HG03469 (cell line): ENCODE data around the gene TUBA4A.

ENCODE experiments used
- ATAC-seq: cut with Tn5 transposase; IDR thresholded peaks from one replicate; pipeline ENCODE4 v1.9.1; 2021; ENCODE audit warnings: mild to moderate bottlenecking, moderate library complexity, moderate number of reproducible peaks; ENCODE audit not compliant: unreplicated experiment

TUBA4A gene

GRCh38 chr2:219244789-219245147 is 8.9 kb downstream of the TUBA4A start:
- ATAC-seq = no peak

DNA sequence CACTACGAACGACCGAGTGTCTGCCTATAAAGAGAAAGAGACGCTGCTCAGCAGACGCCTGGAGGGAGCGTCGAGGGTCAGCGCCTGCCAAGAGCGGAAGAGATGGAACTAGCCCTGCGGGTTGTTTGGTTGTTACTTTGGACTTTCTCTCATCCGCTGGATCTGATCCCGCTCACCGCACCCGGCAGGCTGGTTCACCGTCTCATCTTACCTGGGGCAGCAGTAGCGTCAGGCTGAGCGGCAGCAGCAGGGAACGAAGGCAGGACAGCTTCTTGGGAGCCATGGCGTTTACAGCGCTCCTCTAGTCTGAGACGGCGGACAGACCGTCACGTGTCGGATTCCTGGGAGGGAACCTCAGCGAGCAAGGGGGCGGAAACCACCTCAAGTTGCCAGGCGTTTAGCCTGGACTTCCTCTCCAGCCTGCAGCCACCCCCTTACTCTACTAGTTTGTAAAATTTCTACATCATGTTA is 10.4 kb downstream of the TUBA4A start:
- no peak for ATAC-seq

GRCh38 chr2:219234331-219234730 is 19.4 kb downstream of the TUBA4A start:
- no peak for ATAC-seq

- ATAC-seq = no peak
These were observed 23.6 kb downstream of the TUBA4A start for GRCh38 chr2:219230059-219230540.

DNA sequence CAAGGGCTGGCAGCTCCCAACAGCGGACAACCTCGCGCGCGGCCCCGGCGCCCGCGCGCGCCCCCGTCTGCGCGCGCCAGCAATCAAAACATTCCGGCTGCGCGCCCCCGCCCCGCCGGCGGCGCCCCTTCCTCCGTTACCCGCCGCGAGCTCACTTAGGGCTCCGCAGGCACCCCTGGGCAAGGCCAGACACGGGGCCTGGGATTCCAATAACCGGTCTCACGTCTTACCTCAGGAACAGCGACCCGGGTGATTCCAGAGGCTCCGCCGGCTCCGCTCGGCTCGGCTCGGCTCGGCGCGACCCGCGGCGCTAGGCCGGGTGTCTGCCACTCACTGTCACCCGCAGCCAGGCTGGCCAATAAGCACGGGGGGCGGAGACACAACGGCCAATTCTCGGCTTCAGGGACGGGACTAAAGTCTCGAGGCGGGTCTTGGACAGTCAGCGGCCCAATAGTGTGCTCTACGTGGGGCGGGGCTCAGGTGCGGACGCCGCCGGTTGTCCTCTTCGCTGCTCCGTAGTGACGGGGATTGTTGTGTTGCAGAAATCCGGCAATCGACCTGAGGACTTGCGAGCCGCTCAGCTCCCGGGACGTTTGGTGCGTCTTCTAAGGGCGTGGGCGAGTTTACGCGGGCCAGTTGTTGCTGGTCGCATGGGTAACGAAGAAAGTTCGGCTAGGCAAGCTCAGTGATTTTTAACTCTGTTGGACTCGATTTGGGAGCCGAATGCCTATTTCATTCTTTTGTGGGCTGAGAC is 24.2 kb downstream of the TUBA4A start, which contains the start of the genes ANKZF1 and ATG9A:
Gene ANKZF1 (plus strand): TSS at position 502 of the 754 bp plus-strand sequence. CDS start 452 bp downstream, outside the sequence.
Gene ATG9A (minus strand): TSS at position 332 of the 754 bp plus-strand sequence. CDS start 1,612 bp downstream, outside the sequence.
- ATAC-seq = peak; percentile 93

DNA sequence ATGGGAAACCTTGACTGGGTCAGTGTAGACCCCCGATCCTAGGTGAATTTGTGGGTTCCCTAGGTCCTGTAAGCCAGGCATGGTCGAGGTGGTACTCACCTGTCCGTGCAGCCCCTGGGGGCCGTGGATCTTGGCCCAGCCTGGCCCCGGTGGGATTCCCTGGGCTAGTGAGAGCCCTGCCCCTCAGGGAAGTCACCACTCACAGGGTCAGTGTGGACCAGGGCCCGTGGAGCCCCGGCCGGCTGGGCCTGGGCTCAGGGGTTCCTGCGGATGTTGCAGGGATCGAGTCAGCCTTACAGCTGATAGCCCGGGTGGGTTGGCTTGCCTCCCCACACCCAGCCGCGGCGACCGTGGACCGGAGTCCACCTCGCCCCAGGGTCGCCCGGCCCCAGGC is 24.8 kb downstream of the TUBA4A start:
- peak; percentile 3 for ATAC-seq

GRCh38 chr2:219228041-219228910 is 25.4 kb downstream of the TUBA4A start:
- ATAC-seq = no peak

DNA sequence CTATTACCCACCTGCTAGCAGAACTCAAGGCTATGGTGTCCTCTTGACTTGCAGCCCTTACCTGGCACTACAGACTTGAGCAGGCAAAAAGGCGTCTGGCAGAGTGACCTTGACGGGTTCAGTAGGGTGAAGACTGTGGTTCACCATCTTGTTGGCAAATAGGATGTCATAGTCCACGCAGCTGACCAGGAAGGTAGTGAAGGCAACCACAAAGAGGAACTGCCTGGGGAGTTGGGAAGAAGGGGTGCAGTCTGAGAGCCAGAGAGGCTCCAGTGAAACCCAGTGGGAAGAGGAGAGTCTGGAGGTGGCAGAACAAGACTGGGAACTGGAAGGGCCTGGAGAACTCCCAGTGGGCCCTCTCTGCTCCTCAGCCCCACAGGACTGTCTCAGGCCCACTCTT is 28.4 kb downstream of the TUBA4A start:
- no peak for ATAC-seq

DNA sequence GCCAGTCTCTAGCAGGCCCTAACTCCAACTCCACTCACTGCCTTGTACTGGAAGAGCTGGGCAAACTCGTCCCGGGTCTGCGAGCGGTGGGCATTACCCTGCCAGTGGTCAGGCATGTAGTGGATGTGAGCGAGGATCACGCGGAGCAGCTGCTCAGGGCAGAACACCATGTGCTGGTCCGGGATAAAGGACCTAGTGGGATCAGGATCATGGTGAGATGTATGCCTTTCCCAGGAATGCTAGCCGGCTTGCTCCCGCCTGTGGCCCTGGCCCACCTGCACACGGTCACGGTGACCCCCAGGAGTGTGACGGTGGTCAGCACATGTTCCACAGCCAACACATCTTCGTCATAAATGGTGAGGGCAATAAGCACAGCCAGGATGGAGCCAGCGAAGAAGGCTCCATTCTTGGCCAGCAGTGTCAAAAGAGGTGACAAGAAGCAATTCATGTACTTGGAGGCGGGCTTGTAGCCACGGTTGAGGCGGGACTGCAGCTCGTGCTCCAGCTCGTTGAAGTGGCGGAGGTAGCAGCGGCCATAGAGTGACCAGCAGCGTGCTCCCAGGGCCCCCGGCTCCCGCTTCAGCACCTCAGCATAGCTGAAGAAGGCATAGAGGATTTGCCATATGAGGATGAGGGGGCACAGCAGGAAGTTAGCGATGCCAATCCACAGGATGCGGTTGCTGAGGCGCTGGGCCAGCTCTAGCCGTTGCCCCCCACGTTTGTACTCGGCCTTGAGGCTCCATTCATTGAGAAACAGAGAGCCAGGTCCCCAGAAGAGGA is 29.7 kb downstream of the TUBA4A start:
- no peak for ATAC-seq

- no peak for ATAC-seq
These were observed 31.7 kb downstream of the TUBA4A start for GRCh38 chr2:219221957-219222518.

GRCh38 chr2:219220652-219221402 is 32.9 kb downstream of the TUBA4A start:
- no peak for ATAC-seq

- ATAC-seq = no peak
These were observed 33.8 kb downstream of the TUBA4A start for GRCh38 chr2:219219784-219220532.

- ATAC-seq = no peak
These were observed 34.7 kb downstream of the TUBA4A start, which contains the start of gene ABCB6 for GRCh38 chr2:219218732-219219701. ABCB6 (minus strand) TSS chr2:219218958; CDS start chr2:219218673, 285 bp downstream.

- ATAC-seq = no peak
These were observed 35.4 kb downstream of the TUBA4A start for GRCh38 chr2:219218217-219218731.

- ATAC-seq = no peak
These were observed 37.2 kb downstream of the TUBA4A start for GRCh38 chr2:219216535-219216915.

DNA sequence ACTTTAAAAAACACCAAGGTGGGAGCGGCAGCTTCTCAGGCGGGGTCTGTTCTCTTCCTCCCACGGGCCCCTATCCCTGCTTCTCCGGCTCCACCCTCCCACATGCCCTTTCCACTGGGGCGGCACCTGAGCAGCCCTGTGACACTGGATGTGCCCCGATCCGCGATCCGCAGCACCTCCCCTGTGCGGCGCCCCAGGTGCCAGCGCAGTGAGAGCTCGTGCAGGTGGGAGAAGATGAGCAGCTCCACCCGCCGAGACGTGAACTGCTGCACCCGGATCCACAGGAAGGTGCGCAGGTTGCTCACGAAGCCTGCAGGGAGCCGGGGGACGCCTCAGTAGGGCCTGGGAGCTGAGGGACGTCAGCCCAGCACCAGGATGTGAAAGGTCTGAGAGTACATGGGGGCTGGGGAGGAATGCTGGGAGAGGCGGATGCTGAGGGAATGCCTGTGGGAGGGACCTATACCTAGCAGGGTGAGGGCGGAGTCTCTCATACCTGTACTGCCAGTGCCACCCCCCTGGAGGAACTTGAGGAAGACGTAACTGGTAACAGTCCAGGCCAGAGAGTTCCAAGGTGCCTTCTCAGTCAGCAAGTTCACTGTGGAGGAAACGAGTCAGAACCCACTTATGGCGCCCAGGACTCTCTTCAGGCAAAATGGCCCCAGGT is 37.7 kb downstream of the TUBA4A start:
- ATAC-seq = no peak

DNA sequence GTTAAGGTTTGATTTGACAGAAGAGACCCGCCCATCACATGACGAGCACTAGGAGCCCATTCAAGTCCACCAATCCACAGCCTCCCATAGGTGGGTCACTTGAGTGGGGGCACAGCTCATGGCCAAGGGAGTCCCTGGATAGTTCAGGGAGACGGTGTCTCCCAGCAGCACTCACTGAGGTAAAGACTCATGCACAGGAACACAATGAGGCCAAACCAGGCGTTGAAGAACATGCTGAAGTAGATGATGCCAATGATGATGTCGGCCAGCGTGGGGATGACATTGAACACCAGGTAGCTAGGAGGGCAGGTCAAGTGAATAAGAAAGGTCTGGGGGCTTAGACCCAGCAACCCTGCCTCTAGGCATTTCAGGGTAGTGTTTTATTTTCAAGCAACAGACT is 38.9 kb downstream of the TUBA4A start:
- no peak for ATAC-seq
